ENCODE results near the gene CAPZA2. TPM values are rescaled to one million over a fixed set of nuclear protein-coding genes. Genes with fewer than 3 reads are reported as not detected.

The CAPZA2 gene
- polyA plus RNA-seq, 3 donors, result 67.0 to 807 (median 672) TPM

GRCh38 chr7:116895849-116896248 lies 33.5 kb downstream of the CAPZA2 start:
- Mint-ChIP-seq H3K36me3 (peaks cover 56 to 74% of the 10 kb centered on the region in 2 donors), H3K9me3 (peaks cover 0 to 3% (median 0%) of the 10 kb centered on the region in 7 donors), H3K4me1 (peaks cover 3% of the 10 kb centered on the region), H3K27ac (peak overlapping the region in 2 of 7 donors; percentile 9 to 23), H3K27me3 (ENCODE audit: low read depth in 3 of 3) (peaks cover 0 to 2% (median 0%) of the 10 kb centered on the region in 3 donors), H3K4me3 (no peak overlapping the region)
- Histone ChIP-seq H3K79me2 (ENCODE audit: insufficient read depth, low read length) (peaks cover 85% of the 10 kb centered on the region), H2AFZ (ENCODE audit: insufficient read depth, low read depth, low read length, poor library complexity, severe bottlenecking) (no peak overlapping the region), H3K27me3 (ENCODE audit: control insufficient read depth in 2 of 2, insufficient read depth in 2 of 2, low read length in 2 of 2) (no peaks in the 10 kb centered on the region), H3K27ac (ENCODE audit: low read depth in 1 of 2, low read length in 2 of 2) (no peak overlapping the region), H3K9me3 (replicated peaks in 1 of 2; ENCODE audit: control insufficient read depth in 1 of 2, insufficient read depth in 1 of 2, low read length in 2 of 2) (no peaks in the 10 kb centered on the region), H3K4me3 (replicated peaks in 1 of 3; ENCODE audit: low read depth in 2 of 3, low read length in 3 of 3) (no peak overlapping the region), H3K36me3 (replicated peaks in 1 of 2; ENCODE audit: control insufficient read depth in 1 of 2, insufficient read depth in 2 of 2, low read length in 2 of 2) (peaks cover 55 to 92% of the 10 kb centered on the region in 2 donors), H3K4me1 (ENCODE audit: control insufficient read depth in 1 of 2, insufficient read depth in 2 of 2, low read length in 2 of 2) (no peaks in the 10 kb centered on the region), H3K4me2 (replicated peaks; ENCODE audit: extremely low read depth, low read length, poor library complexity, severe bottlenecking) (no peak overlapping the region), H3K9ac (ENCODE audit: insufficient read depth, low read length, poor library complexity, severe bottlenecking) (no peak overlapping the region), H4K20me1 (ENCODE audit: insufficient read depth, low read length) (peaks cover 94% of the 10 kb centered on the region)
- no peak for TF ChIP-seq CTCF (IDR thresholded peaks at IDR 0.05)
- WGBS (ENCODE audit: insufficient coverage), result no CpG with 5 or more reads among the region's 2 CpGs
- no peak for DNase-seq
- intact Hi-C loops (cut with micrococcal nuclease), result no loop called here

- no peak overlapping the region for H3K4me3 Mint-ChIP-seq
- intact Hi-C loops (cut with micrococcal nuclease), result no loop called here
- Histone ChIP-seq H3K79me2 (ENCODE audit: insufficient read depth, low read length) (peaks cover 81% of the 10 kb centered on the region), H4K20me1 (ENCODE audit: insufficient read depth, low read length) (peaks cover 94% of the 10 kb centered on the region), H3K4me1 (ENCODE audit: control insufficient read depth in 1 of 2, insufficient read depth in 2 of 2, low read length in 2 of 2) (peaks cover 2 to 9% of the 10 kb centered on the region in 2 donors), H3K27me3 (ENCODE audit: control insufficient read depth in 2 of 2, insufficient read depth in 2 of 2, low read length in 2 of 2) (no peaks in the 10 kb centered on the region), H3K4me3 (replicated peaks in 1 of 3; ENCODE audit: low read depth in 2 of 3, low read length in 3 of 3) (no peak overlapping the region), H3K4me2 (replicated peaks; ENCODE audit: extremely low read depth, low read length, poor library complexity, severe bottlenecking) (no peak overlapping the region), H3K9ac (ENCODE audit: insufficient read depth, low read length, poor library complexity, severe bottlenecking) (no peak overlapping the region), H2AFZ (ENCODE audit: insufficient read depth, low read depth, low read length, poor library complexity, severe bottlenecking) (no peak overlapping the region), H3K36me3 (replicated peaks in 1 of 2; ENCODE audit: control insufficient read depth in 1 of 2, insufficient read depth in 2 of 2, low read length in 2 of 2) (peaks cover 48 to 94% of the 10 kb centered on the region in 2 donors), H3K27ac (ENCODE audit: low read depth in 1 of 2, low read length in 2 of 2) (peak overlapping the region in 1 of 2 donors; percentile 6), H3K9me3 (replicated peaks in 1 of 2; ENCODE audit: control insufficient read depth in 1 of 2, insufficient read depth in 1 of 2, low read length in 2 of 2) (no peaks in the 10 kb centered on the region)
- peak overlapping the region in 1 of 7 donors; percentile 25 for H3K27ac Mint-ChIP-seq
- no peak for DNase-seq
- peaks cover 0 to 3% (median 0%) of the 10 kb centered on the region in 7 donors for H3K9me3 Mint-ChIP-seq
- H3K36me3 Mint-ChIP-seq, result peaks cover 53 to 70% of the 10 kb centered on the region in 2 donors
- TF ChIP-seq CTCF (IDR thresholded peaks at IDR 0.05), result no peak
- peaks cover 13% of the 10 kb centered on the region for H3K4me1 Mint-ChIP-seq
- WGBS (ENCODE audit: insufficient coverage), result 100% methylated on average over 3 of the region's 4 CpGs
- H3K27me3 Mint-ChIP-seq (ENCODE audit: low read depth in 3 of 3), result peaks cover 0 to 2% (median 0%) of the 10 kb centered on the region in 3 donors
Measured at GRCh38 chr7:116897661-116898060, 35.3 kb downstream of the CAPZA2 start.
